Measurements from ENCODE around the gene AOX1.
"Not testable (repeated sequence)": the region's sequence is repeated elsewhere in the genome, so short reads cannot be mapped to it uniquely, and the experiment has no call there.

AOX1 gene

DNA sequence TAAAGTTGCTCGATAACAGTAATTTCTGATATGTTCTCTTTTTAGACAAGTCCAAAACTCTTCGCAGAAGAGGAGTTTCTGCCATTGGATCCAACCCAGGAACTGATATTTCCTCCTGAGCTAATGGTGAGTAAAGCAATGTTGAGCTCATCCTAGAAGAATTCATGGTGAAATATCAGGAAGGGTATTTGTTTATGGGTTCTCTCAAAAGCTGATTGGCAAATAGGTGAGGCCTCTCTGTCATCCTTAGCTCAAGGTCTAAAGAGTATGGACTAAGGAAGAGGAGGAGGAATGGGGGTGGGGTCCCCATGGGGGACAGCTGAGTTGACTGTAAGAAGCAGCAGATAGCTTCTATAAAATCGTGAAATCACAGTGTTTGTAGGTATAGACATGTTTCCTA is 18.2 kb downstream of the AOX1 start:
- no peak for DNase-seq

- DNase-seq = no peak
These were observed 18.9 kb downstream of the AOX1 start for GRCh38 chr2:200604571-200605255.

DNA sequence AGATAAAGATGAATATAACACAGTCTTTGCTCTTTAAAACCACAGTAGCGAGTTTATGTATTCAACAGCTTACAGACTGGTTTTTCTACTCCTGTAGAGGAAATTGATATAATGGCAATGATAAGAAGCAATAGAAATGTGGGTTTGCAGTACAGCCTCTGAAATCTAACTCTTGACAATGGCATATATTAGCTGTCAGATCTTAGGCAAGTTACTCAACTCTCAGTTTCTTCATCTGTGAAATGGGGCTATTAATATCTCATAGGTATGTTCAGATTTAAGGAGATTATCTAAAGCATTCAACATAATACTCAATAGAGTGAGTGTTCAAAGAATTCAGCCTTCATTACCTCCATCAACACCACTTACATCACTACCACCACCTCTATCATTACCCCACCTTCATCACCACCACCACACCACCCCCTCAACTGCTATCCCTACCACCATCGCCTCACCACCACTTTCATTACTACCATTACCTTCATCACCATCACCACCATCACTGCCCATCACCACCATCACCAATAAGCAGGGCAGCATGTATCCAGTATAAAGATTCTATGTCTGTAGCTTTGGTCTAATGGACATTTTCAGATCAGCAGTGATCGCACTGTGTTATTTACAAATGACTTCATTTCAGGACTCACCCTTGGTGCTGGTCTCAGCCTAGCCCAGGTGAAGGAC is 22.7 kb downstream of the AOX1 start:
- no peak for DNase-seq

DNA sequence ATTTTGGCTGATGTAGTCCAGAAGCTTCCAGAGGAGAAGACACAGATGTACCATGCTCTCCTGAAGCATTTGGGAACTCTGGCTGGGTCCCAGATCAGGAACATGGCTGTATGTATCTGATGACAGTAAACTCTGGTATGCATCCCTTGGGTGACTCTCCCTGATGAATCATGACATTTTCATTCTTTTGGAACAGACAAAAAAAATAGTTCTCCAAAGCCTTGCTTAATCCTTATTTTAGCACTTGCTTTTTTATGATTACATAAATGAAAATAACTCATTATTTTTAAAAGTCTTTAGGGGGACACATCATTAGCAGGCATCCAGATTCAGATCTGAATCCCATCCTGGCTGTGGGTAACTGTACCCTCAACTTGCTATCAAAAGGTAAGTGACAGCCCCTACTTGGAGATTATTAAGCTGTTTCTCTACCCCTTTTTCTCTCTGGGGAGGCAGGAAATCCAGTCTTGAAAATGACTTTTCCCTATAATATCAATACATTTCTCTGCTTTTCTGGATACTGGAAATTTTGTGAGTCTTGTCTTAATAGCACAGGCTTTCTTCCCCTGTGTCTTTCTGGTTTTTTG is 23.3 kb downstream of the AOX1 start:
- no peak for DNase-seq

GRCh38 chr2:200610217-200610616 is 24.4 kb downstream of the AOX1 start:
- DNase-seq = not testable (repeated sequence)

- DNase-seq = peak; percentile 9
These were observed 27.9 kb downstream of the AOX1 start for GRCh38 chr2:200613692-200614091.

DNA sequence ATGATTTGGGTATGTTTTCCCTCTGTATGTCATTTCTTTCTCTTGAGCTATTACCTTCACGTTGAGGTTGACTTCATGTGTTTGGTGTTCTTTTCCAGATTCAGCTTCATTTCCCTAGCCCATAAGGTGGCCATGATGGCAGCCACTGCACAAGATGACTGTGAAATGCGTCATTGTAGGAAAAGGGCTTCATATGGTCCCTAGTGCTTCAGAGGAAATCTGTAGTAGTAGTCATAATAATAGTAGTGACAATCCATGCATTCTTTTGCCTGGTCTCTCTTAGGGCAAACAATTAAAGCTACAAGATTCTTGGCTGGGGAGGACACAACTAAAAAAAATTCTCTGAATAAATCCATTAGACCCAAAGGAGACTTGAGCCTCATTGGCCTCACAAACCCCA is 28.4 kb downstream of the AOX1 start:
- DNase-seq = no peak

DNA sequence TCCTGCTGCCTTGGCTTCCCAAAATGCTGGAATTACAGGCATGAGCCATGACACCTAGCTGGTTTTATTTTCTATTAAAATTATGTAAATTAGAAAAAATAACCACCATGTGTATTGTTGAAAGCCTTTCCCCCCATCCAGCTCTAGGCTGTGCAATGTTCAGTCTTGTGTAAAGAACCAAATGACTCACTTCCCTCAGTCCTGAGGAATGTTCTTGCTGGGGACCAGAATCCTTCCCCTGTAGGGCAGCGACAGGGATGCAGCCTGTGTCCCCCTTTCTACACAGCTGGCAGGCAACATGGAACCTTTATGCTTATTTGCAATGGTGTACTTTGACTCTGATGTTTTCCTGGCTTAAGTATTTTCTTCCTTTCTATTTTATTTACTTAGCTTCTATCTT is 29.4 kb downstream of the AOX1 start:
- no peak for DNase-seq

GRCh38 chr2:200616193-200616592 is 30.4 kb downstream of the AOX1 start:
- no peak for DNase-seq

- DNase-seq = no peak
These were observed 30.8 kb downstream of the AOX1 start for GRCh38 chr2:200616656-200617055.

DNA sequence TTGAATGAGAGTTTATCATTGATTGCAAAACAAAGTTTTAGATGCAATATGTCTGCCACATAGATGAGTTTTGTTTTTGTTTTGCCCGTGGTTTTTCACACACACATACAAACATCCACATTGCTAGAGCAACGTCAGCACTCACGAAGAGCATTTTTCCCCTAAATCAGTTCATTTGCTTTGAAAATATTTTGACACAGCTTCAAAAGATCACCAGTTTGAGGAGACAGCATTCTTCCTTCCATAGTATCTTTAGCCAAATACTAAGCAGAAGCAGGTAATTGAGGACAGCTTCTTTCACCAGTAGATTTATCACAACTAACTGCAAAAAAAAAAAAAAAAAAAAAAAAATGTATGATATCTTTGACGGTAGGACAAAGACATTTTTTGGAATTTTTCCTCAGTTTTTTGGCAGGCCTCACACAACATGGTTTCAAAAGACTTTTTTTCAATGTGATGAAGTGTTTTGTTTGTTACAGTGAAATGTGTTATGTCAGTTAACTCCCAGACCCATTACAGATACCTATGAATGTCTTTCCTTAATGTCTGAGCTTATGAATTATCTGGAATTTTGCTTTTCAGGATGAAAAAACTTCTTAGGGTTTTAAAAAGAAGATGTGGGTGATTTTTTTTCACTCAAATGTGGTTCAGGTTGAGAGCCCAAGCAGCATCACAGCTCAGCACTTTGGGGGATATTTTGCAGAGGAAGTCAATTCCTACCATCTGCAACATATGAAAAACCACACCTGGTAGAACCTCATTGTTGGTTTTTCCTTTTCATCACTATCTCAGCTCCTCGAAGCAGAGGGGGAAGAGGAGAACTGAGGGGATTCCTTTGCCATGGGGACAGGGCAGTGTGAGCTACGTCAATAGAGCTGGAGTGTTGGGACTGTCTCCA is 31.6 kb downstream of the AOX1 start:
- DNase-seq = no peak

DNA sequence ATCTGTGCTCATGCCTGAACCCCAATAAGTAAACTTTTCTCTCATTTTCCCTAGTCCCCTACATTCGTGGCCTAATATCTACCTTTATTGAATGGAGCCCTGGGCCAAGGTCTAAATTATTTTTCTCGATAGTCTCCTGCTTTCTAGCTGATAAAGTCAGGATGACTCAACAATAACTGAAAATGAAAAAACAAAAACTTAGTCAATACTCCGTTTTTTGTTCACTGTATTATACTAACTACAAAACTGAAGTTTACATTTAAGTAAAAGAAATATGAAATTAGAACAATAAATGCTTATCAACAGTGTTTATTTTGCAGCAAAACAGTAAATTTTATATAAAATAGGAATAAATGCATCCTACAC is 32.2 kb downstream of the AOX1 start:
- no peak for DNase-seq

- DNase-seq = no peak
These were observed 32.8 kb downstream of the AOX1 start for GRCh38 chr2:200618590-200619021.

DNA sequence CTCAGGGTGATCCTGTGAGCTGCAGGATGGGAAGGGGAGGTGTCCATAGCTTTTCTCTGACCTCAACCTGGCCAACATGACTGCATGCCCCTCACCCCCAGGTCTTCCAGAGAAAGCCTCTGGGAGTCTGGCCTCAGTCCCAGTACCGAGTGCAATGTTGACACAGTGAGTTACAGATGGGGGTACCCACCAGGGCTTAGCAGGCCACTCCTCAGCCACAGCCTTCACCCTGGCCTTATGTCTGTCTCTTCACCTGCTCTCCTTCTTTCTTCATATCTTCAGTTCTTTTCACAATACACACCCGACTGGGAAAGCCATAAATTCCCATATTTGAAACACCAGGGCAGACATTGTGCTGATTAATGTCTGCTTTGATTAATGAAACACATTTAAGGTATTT is 33.5 kb downstream of the AOX1 start:
- DNase-seq = no peak

- DNase-seq = no peak
These were observed 35.0 kb downstream of the AOX1 start for GRCh38 chr2:200620606-200621390.

DNA sequence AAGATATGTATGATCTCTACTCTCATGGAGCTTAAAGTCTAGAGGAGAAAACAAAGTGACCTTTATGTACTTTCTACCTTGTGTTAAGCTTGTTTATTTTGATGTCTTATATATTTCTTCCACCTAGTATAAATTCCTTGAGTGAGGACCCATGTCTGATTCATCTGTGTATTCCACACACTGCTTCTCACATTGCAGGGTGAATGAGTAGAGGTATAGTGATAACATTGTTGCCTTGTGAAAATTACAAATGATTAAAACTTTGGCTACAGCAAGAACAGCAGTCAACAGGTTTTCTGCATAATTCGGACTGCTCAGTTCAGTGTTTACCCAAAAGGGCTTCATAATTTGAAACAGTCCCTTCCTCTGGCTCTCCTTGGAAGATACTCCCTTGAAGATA is 36.3 kb downstream of the AOX1 start:
- DNase-seq = no peak

GRCh38 chr2:200624026-200624425 is 38.2 kb downstream of the AOX1 start:
- DNase-seq = no peak

DNA sequence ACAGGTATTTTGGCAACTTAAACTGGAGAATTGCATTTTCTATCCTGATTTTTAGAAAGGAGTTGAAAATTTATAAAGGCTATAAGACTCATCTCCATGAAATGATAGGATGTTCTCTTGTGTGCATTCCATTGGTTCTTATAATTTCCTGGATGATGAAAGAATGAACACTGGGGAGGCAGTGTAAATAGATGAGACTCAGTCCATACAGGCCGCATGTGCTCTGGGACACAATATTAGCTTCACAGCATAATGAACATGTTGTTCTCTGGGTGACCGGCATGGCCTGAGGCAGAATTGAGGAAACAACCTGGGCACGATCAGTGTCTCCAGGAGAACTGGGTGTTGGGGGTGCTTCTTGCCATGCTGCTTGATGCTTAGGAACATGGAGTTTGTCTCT is 38.8 kb downstream of the AOX1 start:
- DNase-seq = no peak

GRCh38 chr2:200625282-200625681 is 39.5 kb downstream of the AOX1 start:
- DNase-seq = no peak

DNA sequence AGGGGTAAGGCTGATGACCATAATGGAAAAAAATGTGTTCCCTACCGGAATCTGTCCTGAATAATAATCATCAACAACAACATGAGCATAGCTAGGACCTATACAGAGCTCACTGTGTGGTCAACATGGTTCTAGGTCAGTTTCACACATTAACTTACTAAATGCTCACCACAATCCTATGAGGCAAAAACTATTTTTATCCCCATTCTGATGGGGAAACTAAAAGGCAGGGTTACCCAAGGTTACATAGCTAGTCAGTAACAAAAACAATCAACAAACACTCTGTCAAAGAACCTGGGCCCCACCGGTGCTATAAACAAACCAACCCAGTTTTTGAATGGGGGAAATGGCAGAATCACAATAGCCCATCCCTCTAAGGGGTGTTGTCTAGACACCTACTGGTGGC is 40.1 kb downstream of the AOX1 start:
- DNase-seq = no peak

DNA sequence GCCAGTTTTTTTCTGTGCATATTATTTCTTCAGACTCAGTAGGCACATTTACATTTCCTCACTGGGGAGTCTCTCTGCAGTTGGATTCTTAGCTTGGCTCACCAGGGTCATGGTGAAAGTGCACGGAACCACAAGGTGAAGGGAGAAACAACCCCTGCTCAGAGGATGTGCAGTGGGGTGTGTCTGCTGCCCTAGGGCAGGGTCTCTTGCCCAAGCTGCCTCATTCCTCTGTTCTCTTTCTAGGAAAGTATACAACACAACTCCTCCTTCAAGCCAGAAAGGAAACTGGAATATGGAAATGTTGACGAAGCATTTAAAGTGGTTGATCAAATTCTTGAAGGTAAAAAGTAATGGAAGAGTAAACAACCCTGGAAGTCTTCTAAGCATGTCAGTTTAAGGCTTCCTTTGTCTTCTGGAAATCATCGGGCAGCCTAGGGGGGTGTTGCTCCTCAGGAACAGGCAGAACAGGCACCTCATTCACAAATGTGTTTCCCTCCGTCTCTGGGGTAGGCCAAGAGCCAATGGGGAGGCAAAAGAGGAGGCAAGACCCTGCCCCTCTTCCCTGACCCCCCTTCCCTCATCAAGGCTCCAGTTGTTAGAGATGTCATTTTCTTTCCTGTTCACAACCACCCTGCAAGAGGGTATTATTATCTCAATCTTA is 41.4 kb downstream of the AOX1 start:
- DNase-seq = no peak

DNA sequence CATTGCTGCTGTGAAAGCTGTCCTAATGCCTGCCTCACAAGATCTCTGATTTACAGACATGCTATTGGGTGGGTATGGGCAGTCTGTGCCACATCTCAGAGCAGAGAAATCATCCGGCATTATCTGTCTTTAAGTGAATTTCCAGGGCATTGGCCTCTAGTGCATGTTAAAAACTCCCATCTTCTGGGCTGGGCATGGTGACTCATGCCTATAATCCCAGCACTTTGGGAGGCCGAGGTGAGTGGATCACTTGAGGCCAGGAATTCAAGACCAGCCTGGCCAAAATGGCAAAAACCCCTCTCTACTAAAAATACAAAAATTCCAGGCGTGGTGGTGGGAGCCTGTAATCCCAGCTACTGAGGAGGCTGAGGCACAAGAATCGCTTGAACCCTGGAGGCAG is 42.6 kb downstream of the AOX1 start:
- DNase-seq = not testable (repeated sequence)
